WI38 (cell line): ENCODE results near the gene NLRP2B.
"Not testable (repeated sequence)": the region's sequence is repeated elsewhere in the genome, so short reads cannot be mapped to it uniquely, and the experiment has no call there.

Source experiments
- H3K4me3 ChIP-seq: 2 replicates; pipeline ENCODE4 v1.5.1; 2011; ENCODE audit warnings: low read depth, mild to moderate bottlenecking, control low read depth, low read length
- CTCF ChIP-seq: IDR thresholded peaks from 2 replicates; pipeline ENCODE4 v1.5.1; 2012; ENCODE audit warnings: low read depth, mild to moderate bottlenecking, control low read depth, low read length

NLRP2B gene

GRCh38 chrX:57680160-57680559 is at the start of gene NLRP2B:
Gene NLRP2B, minus strand, starts transcription at chrX:57680260.
- TF ChIP-seq CTCF: no peak
- no peak within 1 kb of the TSS for H3K4me3 ChIP-seq

- not testable (repeated sequence) for H3K4me3 ChIP-seq
These were observed 45.9 kb upstream of the NLRP2B start for GRCh38 chrX:57725995-57726394.

GRCh38 chrX:57681341-57681740 is 1.3 kb upstream of the NLRP2B start:
- no peak for TF ChIP-seq CTCF
- no peak overlapping the region for H3K4me3 ChIP-seq

GRCh38 chrX:57678686-57679428 is 1.2 kb downstream of the NLRP2B start:
- no peak for TF ChIP-seq CTCF

GRCh38 chrX:57677132-57677858 is 2.8 kb downstream of the NLRP2B start:
- TF ChIP-seq CTCF: no peak
- H3K4me3 ChIP-seq: no peak overlapping the region

More at GRCh38 chrX:57678686-57679428, 1.2 kb downstream of the NLRP2B start:
- H3K4me3 ChIP-seq: no peak overlapping the region

- TF ChIP-seq CTCF: no peak
These were observed 4.7 kb downstream of the NLRP2B start for GRCh38 chrX:57675320-57675719.

GRCh38 chrX:57674861-57675260 is 5.2 kb downstream of the NLRP2B start:
- H3K4me3 ChIP-seq: no peak overlapping the region
- no peak for TF ChIP-seq CTCF

More at GRCh38 chrX:57675320-57675719, 4.7 kb downstream of the NLRP2B start:
- no peak overlapping the region for H3K4me3 ChIP-seq
